Keratinocyte (primary cell): ENCODE measurements around the gene STRN4.

ENCODE experiments used
- EZH2 ChIP-seq: IDR thresholded peaks from one replicate; pipeline ENCODE4 v1.6.1; 2012; ENCODE audit warnings: inconsistent platforms, mild to moderate bottlenecking, low read length, moderate library complexity
- TF ChIP-seq, protein P1 (sequence below), 3 experiments: IDR thresholded peaks in 1 of 3; conservative IDR thresholded peaks in 1 of 3; optimal IDR thresholded peaks in 1 of 3; 2 replicates in 2 of 3; 3 replicates in 1 of 3; pipeline versions ENCODE3 to v1.5.1; 2011; ENCODE audit warnings: low read length in 3 of 3, mild to moderate bottlenecking in 3 of 3, moderate library complexity in 2 of 3, control low read depth in 1 of 3, inconsistent platforms in 1 of 3; ENCODE audit not compliant: insufficient read depth in 2 of 3; ENCODE audit errors: extremely low read depth in 1 of 3

DNA sequence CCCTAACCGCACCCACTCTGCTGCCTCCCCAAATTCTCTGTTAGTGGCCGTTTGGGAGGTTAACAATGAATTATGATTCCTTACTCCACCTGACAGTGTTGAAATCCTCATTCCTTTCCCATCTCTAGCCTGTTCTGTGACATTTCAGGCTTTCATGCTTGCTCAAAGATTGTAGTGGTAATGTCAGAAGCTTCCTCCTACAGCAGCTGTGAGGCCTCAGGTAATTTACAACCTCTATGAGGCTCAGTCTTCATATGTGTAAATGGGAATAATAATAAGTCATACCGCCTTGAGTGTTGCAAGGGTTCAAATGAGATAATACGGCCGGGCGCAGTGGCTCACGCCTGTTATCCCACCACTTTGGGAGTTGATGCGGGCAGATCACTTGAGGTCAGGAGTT lies 43.1 kb upstream of the STRN4 start:
- TF ChIP-seq, protein P1, sequence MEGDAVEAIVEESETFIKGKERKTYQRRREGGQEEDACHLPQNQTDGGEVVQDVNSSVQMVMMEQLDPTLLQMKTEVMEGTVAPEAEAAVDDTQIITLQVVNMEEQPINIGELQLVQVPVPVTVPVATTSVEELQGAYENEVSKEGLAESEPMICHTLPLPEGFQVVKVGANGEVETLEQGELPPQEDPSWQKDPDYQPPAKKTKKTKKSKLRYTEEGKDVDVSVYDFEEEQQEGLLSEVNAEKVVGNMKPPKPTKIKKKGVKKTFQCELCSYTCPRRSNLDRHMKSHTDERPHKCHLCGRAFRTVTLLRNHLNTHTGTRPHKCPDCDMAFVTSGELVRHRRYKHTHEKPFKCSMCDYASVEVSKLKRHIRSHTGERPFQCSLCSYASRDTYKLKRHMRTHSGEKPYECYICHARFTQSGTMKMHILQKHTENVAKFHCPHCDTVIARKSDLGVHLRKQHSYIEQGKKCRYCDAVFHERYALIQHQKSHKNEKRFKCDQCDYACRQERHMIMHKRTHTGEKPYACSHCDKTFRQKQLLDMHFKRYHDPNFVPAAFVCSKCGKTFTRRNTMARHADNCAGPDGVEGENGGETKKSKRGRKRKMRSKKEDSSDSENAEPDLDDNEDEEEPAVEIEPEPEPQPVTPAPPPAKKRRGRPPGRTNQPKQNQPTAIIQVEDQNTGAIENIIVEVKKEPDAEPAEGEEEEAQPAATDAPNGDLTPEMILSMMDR (optimal IDR thresholded peaks at IDR 0.05 in 1 of 3, IDR thresholded peaks at IDR 0.05 in 1 of 3, conservative IDR thresholded peaks at IDR 0.05 in 1 of 3; ENCODE audit: extremely low read depth in 1 of 3, insufficient read depth in 2 of 3, low read length in 3 of 3): no peak
- TF ChIP-seq EZH2: no peak
